WTC11 (cell line): ENCODE data around the gene FAM174B.

Experiments used
- JUN ChIP-seq: sonication (generic); formaldehyde crosslinking; IDR thresholded peaks from 2 replicates; pipeline ENCODE4 v1.8.0; 2023; ENCODE audit warnings: mild to moderate bottlenecking, missing genetic modification reagents
- ZBTB43 ChIP-seq: sonication (generic); formaldehyde crosslinking; IDR thresholded peaks from 2 replicates; pipeline ENCODE4 v1.8.1; 2023; ENCODE audit warnings: mild to moderate bottlenecking, missing genetic modification reagents

DNA sequence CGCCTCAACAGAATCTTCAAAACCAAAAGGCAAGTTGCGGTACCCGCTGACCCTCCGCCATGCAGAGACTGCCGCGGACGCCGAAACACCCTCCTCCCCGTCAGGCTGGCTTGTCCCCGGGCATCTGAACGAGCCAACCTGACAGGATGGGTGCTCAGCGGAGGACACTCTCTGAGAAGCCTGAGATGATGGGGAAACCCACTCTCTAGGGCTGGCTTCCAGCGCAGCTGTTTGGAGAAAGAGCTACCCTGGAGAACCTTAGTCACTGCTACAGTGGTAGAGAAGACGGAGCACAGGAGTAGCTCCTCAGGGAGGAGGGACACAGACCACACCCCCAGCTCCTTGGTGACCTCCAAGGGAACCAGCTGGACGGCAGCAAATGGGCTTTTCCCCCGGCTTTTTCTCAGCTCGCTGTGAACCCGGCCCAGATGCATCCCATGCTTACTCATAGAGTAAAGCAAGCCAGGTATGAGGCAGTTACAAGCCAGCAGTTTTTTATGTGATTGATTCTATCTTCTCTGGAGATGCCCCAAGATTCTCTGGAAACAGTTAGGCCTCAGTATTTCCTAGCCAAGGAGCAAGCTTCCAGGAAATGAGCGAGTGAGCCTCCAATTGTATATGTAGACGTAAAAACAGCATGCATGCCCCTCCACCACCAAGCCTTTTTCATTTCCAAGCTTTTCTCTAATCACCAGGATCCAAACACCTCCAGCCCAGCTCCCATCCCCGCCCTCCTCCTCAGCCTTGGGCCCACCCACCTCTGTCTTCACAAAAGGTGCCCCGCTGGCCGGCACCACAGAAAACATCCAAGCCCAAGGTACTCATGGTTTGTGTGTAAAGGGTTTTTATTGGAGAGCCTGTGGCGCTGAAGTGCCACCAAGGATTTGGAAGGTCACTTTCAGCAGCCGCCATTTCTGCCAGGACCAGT is 38.7 kb downstream of the FAM174B start:
- TF ChIP-seq ZBTB43 (CRISPR knock-in tag) (no peak), JUN (CRISPR knock-in tag) (no peak)
